CD4-positive, alpha-beta T cell treated with Interleukin-10 for 1 hour (primary cell): ENCODE data around the gene PARL.

Experiments
- DNase-seq: peaks from one replicate; pipeline ENCODE4 v3.0.0-alpha.2; 2020

The PARL gene

GRCh38 chr3:183782576-183783276 lies 102.0 kb downstream of the PARL start:
- DNase-seq = no peak

GRCh38 chr3:183781246-183781645 lies 103.4 kb downstream of the PARL start:
- no peak for DNase-seq

- DNase-seq = no peak
Measured at GRCh38 chr3:183779896-183780465, 104.7 kb downstream of the PARL start.
